OCI-LY3 (cell line): Measurements from ENCODE around the gene SULT1A3.
"Not testable (repeated sequence)": the region's sequence is repeated elsewhere in the genome, so short reads cannot be mapped to it uniquely, and the experiment has no call there.

ENCODE experiments used
- CTCF ChIP-seq: fragments of 200-600, 300-600 bp; sonication (generic); IDR thresholded peaks from 2 replicates; pipeline ENCODE4 v1.5.1; 2014; ENCODE audit warnings: antibody characterized with exemption, low read length, low read depth
- EZH2phosphoT487 ChIP-seq: fragments of 200-600 bp; shearing (Covaris generic); IDR thresholded peaks from 2 replicates; pipeline ENCODE4 v1.6.1; 2018; ENCODE audit warnings: antibody characterized with exemption, mixed run types, low read depth

GRCh38 chr16:30205541-30206236 is 6.6 kb downstream of the SULT1A3 start:
- not testable (repeated sequence) for TF ChIP-seq CTCF, EZH2phosphoT487
